ENCODE measurements around the gene PRR29. TPM values are rescaled to one million over a fixed set of nuclear protein-coding genes. Genes with fewer than 3 reads are reported as not detected.

PRR29 gene
- polyA plus RNA-seq, 3 donors = 0.03 to 2.1 (median 1.4) TPM

GRCh38 chr17:64051153-64051552 is 53.0 kb downstream of the PRR29 start:
- Histone ChIP-seq H2AFZ (ENCODE audit: insufficient read depth, low read depth, low read length, poor library complexity, severe bottlenecking) (no peak overlapping the region), H3K36me3 (replicated peaks in 1 of 2; ENCODE audit: control insufficient read depth in 1 of 2, insufficient read depth in 2 of 2, low read length in 2 of 2) (peaks cover 98 to 100% of the 10 kb centered on the region in 2 donors), H3K9me3 (replicated peaks in 1 of 2; ENCODE audit: control insufficient read depth in 1 of 2, insufficient read depth in 1 of 2, low read length in 2 of 2) (no peaks in the 10 kb centered on the region), H3K4me1 (ENCODE audit: control insufficient read depth in 1 of 2, insufficient read depth in 2 of 2, low read length in 2 of 2) (no peaks in the 10 kb centered on the region), H3K27me3 (ENCODE audit: control insufficient read depth in 2 of 2, insufficient read depth in 2 of 2, low read length in 2 of 2) (no peaks in the 10 kb centered on the region), H3K79me2 (ENCODE audit: insufficient read depth, low read length) (no peaks in the 10 kb centered on the region), H3K27ac (ENCODE audit: low read depth in 1 of 2, low read length in 2 of 2) (no peak overlapping the region), H3K9ac (ENCODE audit: insufficient read depth, low read length, poor library complexity, severe bottlenecking) (no peak overlapping the region), H4K20me1 (ENCODE audit: insufficient read depth, low read length) (no peaks in the 10 kb centered on the region), H3K4me2 (replicated peaks; ENCODE audit: extremely low read depth, low read length, poor library complexity, severe bottlenecking) (no peak overlapping the region), H3K4me3 (replicated peaks in 1 of 3; ENCODE audit: low read depth in 2 of 3, low read length in 3 of 3) (no peak overlapping the region)
- H3K9me3 Mint-ChIP-seq = no peaks in the 10 kb centered on the region
- H3K27ac Mint-ChIP-seq = peak overlapping the region in 2 of 7 donors; percentile 42 to 53
- TF ChIP-seq, protein P1, sequence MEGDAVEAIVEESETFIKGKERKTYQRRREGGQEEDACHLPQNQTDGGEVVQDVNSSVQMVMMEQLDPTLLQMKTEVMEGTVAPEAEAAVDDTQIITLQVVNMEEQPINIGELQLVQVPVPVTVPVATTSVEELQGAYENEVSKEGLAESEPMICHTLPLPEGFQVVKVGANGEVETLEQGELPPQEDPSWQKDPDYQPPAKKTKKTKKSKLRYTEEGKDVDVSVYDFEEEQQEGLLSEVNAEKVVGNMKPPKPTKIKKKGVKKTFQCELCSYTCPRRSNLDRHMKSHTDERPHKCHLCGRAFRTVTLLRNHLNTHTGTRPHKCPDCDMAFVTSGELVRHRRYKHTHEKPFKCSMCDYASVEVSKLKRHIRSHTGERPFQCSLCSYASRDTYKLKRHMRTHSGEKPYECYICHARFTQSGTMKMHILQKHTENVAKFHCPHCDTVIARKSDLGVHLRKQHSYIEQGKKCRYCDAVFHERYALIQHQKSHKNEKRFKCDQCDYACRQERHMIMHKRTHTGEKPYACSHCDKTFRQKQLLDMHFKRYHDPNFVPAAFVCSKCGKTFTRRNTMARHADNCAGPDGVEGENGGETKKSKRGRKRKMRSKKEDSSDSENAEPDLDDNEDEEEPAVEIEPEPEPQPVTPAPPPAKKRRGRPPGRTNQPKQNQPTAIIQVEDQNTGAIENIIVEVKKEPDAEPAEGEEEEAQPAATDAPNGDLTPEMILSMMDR (IDR thresholded peaks at IDR 0.05) = no peak
- peaks cover 93 to 99% of the 10 kb centered on the region in 2 donors for H3K36me3 Mint-ChIP-seq
- no CpG with 5 or more reads among the region's 1 CpG for WGBS (ENCODE audit: insufficient coverage)
- no peaks in the 10 kb centered on the region for H3K27me3 Mint-ChIP-seq (ENCODE audit: low read depth in 3 of 3)
- intact Hi-C loops (cut with micrococcal nuclease) = no loop called here
- no peaks in the 10 kb centered on the region for H3K4me1 Mint-ChIP-seq
- no peak overlapping the region for H3K4me3 Mint-ChIP-seq
- no peak for DNase-seq

DNA sequence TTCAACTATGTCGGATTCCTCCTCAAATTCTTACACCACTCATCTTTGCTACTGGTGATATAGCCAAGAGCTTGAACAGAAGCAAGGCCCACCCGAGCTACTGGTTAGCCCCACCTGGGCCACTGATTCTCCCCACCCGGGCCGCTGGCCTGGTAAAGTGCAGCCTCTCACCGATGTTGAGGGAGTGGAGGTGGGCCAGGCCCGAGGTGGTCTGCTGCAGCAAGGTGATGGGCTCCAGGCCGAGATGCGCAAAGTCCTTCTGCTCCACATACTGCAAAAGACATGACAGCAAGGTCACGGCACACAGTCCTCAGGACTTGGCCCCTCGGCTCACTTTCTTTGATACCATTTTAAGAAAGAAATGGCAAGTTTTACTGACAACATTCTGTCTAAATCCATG is 55.0 kb downstream of the PRR29 start:
- WGBS (ENCODE audit: insufficient coverage) = 98% methylated on average over 8 of the region's 10 CpGs
- no peaks in the 10 kb centered on the region for H3K4me1 ChIP-seq (ENCODE audit: control insufficient read depth in 1 of 2, insufficient read depth in 2 of 2, low read length in 2 of 2)

More for the DNA sequence above, 55.0 kb downstream of the PRR29 start:
- intact Hi-C loops (cut with micrococcal nuclease) = no loop called here
- Mint-ChIP-seq H3K27ac (peak overlapping the region in 1 of 7 donors; percentile 80), H3K9me3 (no peaks in the 10 kb centered on the region), H3K4me3 (no peak overlapping the region), H3K27me3 (ENCODE audit: low read depth in 3 of 3) (no peaks in the 10 kb centered on the region), H3K36me3 (peaks cover 94 to 100% of the 10 kb centered on the region in 2 donors), H3K4me1 (peaks cover 2% of the 10 kb centered on the region)
- H3K9ac ChIP-seq (ENCODE audit: insufficient read depth, low read length, poor library complexity, severe bottlenecking) = no peak overlapping the region
- TF ChIP-seq, protein P1 (IDR thresholded peaks at IDR 0.05) = no peak
- no peak overlapping the region for H3K4me3 ChIP-seq (replicated peaks in 1 of 3; ENCODE audit: low read depth in 2 of 3, low read length in 3 of 3)
- H3K79me2 ChIP-seq (ENCODE audit: insufficient read depth, low read length) = no peaks in the 10 kb centered on the region
- no peak overlapping the region for H2AFZ ChIP-seq (ENCODE audit: insufficient read depth, low read depth, low read length, poor library complexity, severe bottlenecking)
- peaks cover 95 to 100% of the 10 kb centered on the region in 2 donors for H3K36me3 ChIP-seq (replicated peaks in 1 of 2; ENCODE audit: control insufficient read depth in 1 of 2, insufficient read depth in 2 of 2, low read length in 2 of 2)
- H3K4me2 ChIP-seq (replicated peaks; ENCODE audit: extremely low read depth, low read length, poor library complexity, severe bottlenecking) = no peak overlapping the region
- no peaks in the 10 kb centered on the region for H3K27me3 ChIP-seq (ENCODE audit: control insufficient read depth in 2 of 2, insufficient read depth in 2 of 2, low read length in 2 of 2)
- no peak for DNase-seq
- H3K27ac ChIP-seq (ENCODE audit: low read depth in 1 of 2, low read length in 2 of 2) = no peak overlapping the region
- no peaks in the 10 kb centered on the region for H4K20me1 ChIP-seq (ENCODE audit: insufficient read depth, low read length)
- H3K9me3 ChIP-seq (replicated peaks in 1 of 2; ENCODE audit: control insufficient read depth in 1 of 2, insufficient read depth in 1 of 2, low read length in 2 of 2) = no peaks in the 10 kb centered on the region

Other genes with a start within 250 kb of the PRR29 start
- 10 to 100 TPM; 15.2 to 56.4 (median 43.0) TPM for gene CCDC47, start 224.8 kb upstream of the PRR29 start, polyA plus RNA-seq
- gene DDX42, start 224.2 kb upstream of the PRR29 start, polyA plus RNA-seq = 10 to 100 TPM in 1 of 3 donors, 1 to 10 TPM in 2; 3.1 to 89.2 (median 5.3) TPM
- gene PSMC5, start 170.9 kb upstream of the PRR29 start, polyA plus RNA-seq = 10 to 100 TPM; 82.8 to 97.2 (median 88.3) TPM
- gene FTSJ3, start 170.7 kb upstream of the PRR29 start, polyA plus RNA-seq = 10 to 100 TPM in 2 of 3 donors, 1 to 10 TPM in 1; 9.2 to 23.7 (median 15.0) TPM
- gene SMARCD2, start 155.7 kb upstream of the PRR29 start, polyA plus RNA-seq = 10 to 100 TPM; 60.2 to 77.9 (median 64.0) TPM
- gene CSH2, start 124.7 kb upstream of the PRR29 start, polyA plus RNA-seq = not detected
- not detected for gene GH2, start 116.4 kb upstream of the PRR29 start, polyA plus RNA-seq
- not detected for gene CSH1, start 101.8 kb upstream of the PRR29 start, polyA plus RNA-seq
- not detected for gene CSHL1, start 87.1 kb upstream of the PRR29 start, polyA plus RNA-seq
- not detected for gene GH1, start 79.5 kb upstream of the PRR29 start, polyA plus RNA-seq
- 10 to 100 TPM; 19.6 to 21.8 (median 20.9) TPM for gene CD79B, start 66.0 kb upstream of the PRR29 start, polyA plus RNA-seq
- gene SCN4A, start 25.4 kb upstream of the PRR29 start, polyA plus RNA-seq = not detected
- gene ICAM2, start 22.3 kb downstream of the PRR29 start, polyA plus RNA-seq = 100 to 1,000 TPM; 111 to 186 (median 174) TPM
- 10 to 100 TPM; 11.0 to 27.5 (median 13.7) TPM for gene ERN1, start 131.8 kb downstream of the PRR29 start, polyA plus RNA-seq